ENCODE data around the gene PLPP1.
A peak's percentile ranks its signal among the peaks of the same experiment; 100 is the strongest.

Gene PLPP1

GRCh38 chr5:55568654-55569512, 34.1 kb upstream of the PLPP1 start:
- no peak for TF ChIP-seq CTCF (IDR thresholded peaks at IDR 0.05; ENCODE audit: insufficient read depth, low read depth, low read length, missing control alignments)
- no peak for DNase-seq (ENCODE audit: low read depth)

DNA sequence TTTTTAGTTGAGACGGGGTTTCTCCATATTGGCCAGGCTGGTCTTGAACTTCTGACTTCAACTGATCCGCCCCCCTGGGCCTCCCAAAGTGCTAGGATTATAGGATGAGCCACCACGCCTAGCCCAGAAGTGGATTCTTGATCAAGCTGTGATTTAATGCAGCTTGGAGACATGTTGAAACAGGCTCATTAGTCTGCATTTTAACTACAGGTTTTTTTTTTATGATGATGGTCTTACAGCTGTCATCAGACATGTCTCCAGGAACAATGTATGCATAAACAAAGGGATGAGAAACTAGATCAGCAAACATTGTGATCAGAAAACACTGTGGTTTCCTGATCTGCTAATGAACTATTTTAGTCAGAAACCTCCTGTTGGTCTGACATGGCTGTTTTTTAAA, 30.0 kb upstream of the PLPP1 start:
- peak; percentile 64 for DNase-seq (ENCODE audit: low read depth)
- TF ChIP-seq CTCF (IDR thresholded peaks at IDR 0.05; ENCODE audit: insufficient read depth, low read depth, low read length, missing control alignments) = no peak
- H3K4me3 ChIP-seq (ENCODE audit: low read depth, low read length) = no peak overlapping the region

More at GRCh38 chr5:55568654-55569512, 34.1 kb upstream of the PLPP1 start:
- no peak overlapping the region for H3K4me3 ChIP-seq (ENCODE audit: low read depth, low read length)

GRCh38 chr5:55558484-55558883, 23.7 kb upstream of the PLPP1 start:
- no peak for TF ChIP-seq CTCF (IDR thresholded peaks at IDR 0.05; ENCODE audit: insufficient read depth, low read depth, low read length, missing control alignments)
- no peak overlapping the region for H3K4me3 ChIP-seq (ENCODE audit: low read depth, low read length)
- DNase-seq (ENCODE audit: low read depth) = peak; percentile 26

- no peak for DNase-seq (ENCODE audit: low read depth)
- no peak for TF ChIP-seq CTCF (IDR thresholded peaks at IDR 0.05; ENCODE audit: insufficient read depth, low read depth, low read length, missing control alignments)
- no peak overlapping the region for H3K4me3 ChIP-seq (ENCODE audit: low read depth, low read length)
Measured at GRCh38 chr5:55557123-55557522, 22.4 kb upstream of the PLPP1 start.

- no peak for DNase-seq (ENCODE audit: low read depth)
- H3K4me3 ChIP-seq (ENCODE audit: low read depth, low read length) = no peak overlapping the region
- no peak for TF ChIP-seq CTCF (IDR thresholded peaks at IDR 0.05; ENCODE audit: insufficient read depth, low read depth, low read length, missing control alignments)
Measured at GRCh38 chr5:55554585-55555202, 19.9 kb upstream of the PLPP1 start.

GRCh38 chr5:55551904-55552303, 17.1 kb upstream of the PLPP1 start:
- DNase-seq (ENCODE audit: low read depth) = no peak
- H3K4me3 ChIP-seq (ENCODE audit: low read depth, low read length) = no peak overlapping the region
- no peak for TF ChIP-seq CTCF (IDR thresholded peaks at IDR 0.05; ENCODE audit: insufficient read depth, low read depth, low read length, missing control alignments)
